Osteoblast (primary cell): Measurements from ENCODE around the gene LEFTY2. TPM values are rescaled to one million over a fixed set of nuclear protein-coding genes. Genes with fewer than 3 reads are reported as not detected.

Source experiments
- DNase-seq: peaks from one replicate; pipeline ENCODE4 v3.0.0; 2011; ENCODE audit warnings: low spot score, mixed read lengths; ENCODE audit not compliant: insufficient read length; ENCODE audit errors: missing footprints
- H2AFZ ChIP-seq: 2 replicates; pipeline ENCODE4 v1.6.0; 2011; ENCODE audit warnings: mild to moderate bottlenecking, low read length
- H3K27ac ChIP-seq: 2 replicates; pipeline ENCODE4 v1.5.1; 2011; ENCODE audit warnings: mild to moderate bottlenecking, low read depth, low read length, moderate library complexity
- H3K27me3 ChIP-seq: 2 replicates; pipeline ENCODE4 v1.6.0; 2012; ENCODE audit warnings: mild to moderate bottlenecking, control low read depth, inconsistent platforms, low read length, moderate library complexity; ENCODE audit not compliant: insufficient read depth
- H3K36me3 ChIP-seq: 2 replicates; pipeline ENCODE4 v1.5.1; 2011; ENCODE audit warnings: mild to moderate bottlenecking, low read length, control low read depth, moderate library complexity; ENCODE audit not compliant: insufficient read depth
- H3K4me1 ChIP-seq: 2 replicates; pipeline ENCODE4 v1.5.1; 2011; ENCODE audit warnings: mild to moderate bottlenecking, low read length, control low read depth, moderate library complexity; ENCODE audit not compliant: insufficient read depth
- H3K4me2 ChIP-seq: 2 replicates; pipeline ENCODE4 v1.6.0; 2011; ENCODE audit warnings: mild to moderate bottlenecking, low read length; ENCODE audit not compliant: insufficient read depth
- H3K4me3 ChIP-seq: fragments of 200-600 bp; sonication (generic); 3 replicates; pipeline ENCODE4 v1.5.1; 2012; ENCODE audit warnings: mild to moderate bottlenecking, low read length, inconsistent platforms; ENCODE audit not compliant: insufficient read depth
- H3K79me2 ChIP-seq: 2 replicates; pipeline ENCODE4 v1.6.0; 2012; ENCODE audit warnings: mild to moderate bottlenecking, low read length, control low read depth, inconsistent platforms; ENCODE audit not compliant: insufficient read depth
- H3K9me3 ChIP-seq: 2 replicates; pipeline ENCODE4 v1.5.1; 2011; ENCODE audit warnings: low read depth, low read length, control low read depth
- H4K20me1 ChIP-seq: 2 replicates; pipeline ENCODE4 v1.6.0; 2012; ENCODE audit warnings: mild to moderate bottlenecking, low read length, control low read depth; ENCODE audit not compliant: insufficient read depth
- CTCF ChIP-seq: IDR thresholded peaks from 2 replicates; pipeline ENCODE4 v1.5.1; 2011; ENCODE audit warnings: mild to moderate bottlenecking, low read depth, low read length, moderate library complexity; ENCODE audit errors: extremely low read depth
- total RNA-seq: library from RNA; depleted of rRNA; stranded (reverse); fragments of >200 nt; gene quantifications from 2 replicates; pipeline ENCODE4 v1.2.3, GENCODE V29; 2012

The LEFTY2 gene
- total RNA-seq, 1 donor, result not detected

- peak overlapping the region; percentile 86 for H3K27ac ChIP-seq
- no peak for DNase-seq
Observed at GRCh38 chr1:225923381-225923691, 17.7 kb downstream of the LEFTY2 start.

GRCh38 chr1:225921734-225922709, 19.0 kb downstream of the LEFTY2 start:
- Histone ChIP-seq H3K27me3 (no peaks in the 10 kb centered on the region), H3K4me2 (no peak overlapping the region), H2AFZ (no peak overlapping the region), H3K27ac (peak overlapping the region; percentile 12), H3K4me1 (peaks cover 17% of the 10 kb centered on the region), H4K20me1 (peaks cover 14% of the 10 kb centered on the region), H3K79me2 (peaks cover 29% of the 10 kb centered on the region), H3K4me3 (no peak overlapping the region), H3K36me3 (peaks cover 26% of the 10 kb centered on the region), H3K9me3 (no peaks in the 10 kb centered on the region)
- DNase-seq, result no peak
- no peak for TF ChIP-seq CTCF

More at GRCh38 chr1:225923381-225923691, 17.7 kb downstream of the LEFTY2 start:
- H4K20me1 ChIP-seq, result peaks cover 14% of the 10 kb centered on the region
- peak overlapping the region; percentile 96 for H3K4me2 ChIP-seq
- H3K4me3 ChIP-seq, result peak overlapping the region; percentile 99
- peaks cover 15% of the 10 kb centered on the region for H3K36me3 ChIP-seq
- no peak for TF ChIP-seq CTCF
- H2AFZ ChIP-seq, result peak overlapping the region; percentile 91
- H3K27me3 ChIP-seq, result no peaks in the 10 kb centered on the region
- H3K9me3 ChIP-seq, result no peaks in the 10 kb centered on the region
- peaks cover 29% of the 10 kb centered on the region for H3K79me2 ChIP-seq
- peaks cover 17% of the 10 kb centered on the region for H3K4me1 ChIP-seq

- no peaks in the 10 kb centered on the region for H3K9me3 ChIP-seq
- no peaks in the 10 kb centered on the region for H3K27me3 ChIP-seq
- H4K20me1 ChIP-seq, result peaks cover 14% of the 10 kb centered on the region
- H3K4me2 ChIP-seq, result no peak overlapping the region
- TF ChIP-seq CTCF, result no peak
- peak; percentile 95 for DNase-seq
- H2AFZ ChIP-seq, result no peak overlapping the region
- H3K4me1 ChIP-seq, result peaks cover 12% of the 10 kb centered on the region
- no peak overlapping the region for H3K4me3 ChIP-seq
- H3K36me3 ChIP-seq, result peaks cover 29% of the 10 kb centered on the region
- H3K79me2 ChIP-seq, result peaks cover 29% of the 10 kb centered on the region
- no peak overlapping the region for H3K27ac ChIP-seq
Observed at GRCh38 chr1:225919906-225920305, 21.1 kb downstream of the LEFTY2 start.

GRCh38 chr1:225918280-225918679, 22.7 kb downstream of the LEFTY2 start:
- peaks cover 12% of the 10 kb centered on the region for H3K4me1 ChIP-seq
- no peak for DNase-seq

More at GRCh38 chr1:225918280-225918679, 22.7 kb downstream of the LEFTY2 start:
- H4K20me1 ChIP-seq, result peaks cover 14% of the 10 kb centered on the region
- no peak overlapping the region for H3K4me2 ChIP-seq
- no peak for TF ChIP-seq CTCF
- H3K9me3 ChIP-seq, result no peaks in the 10 kb centered on the region
- no peak overlapping the region for H3K4me3 ChIP-seq
- peaks cover 22% of the 10 kb centered on the region for H3K79me2 ChIP-seq
- H3K27me3 ChIP-seq, result no peaks in the 10 kb centered on the region
- peaks cover 29% of the 10 kb centered on the region for H3K36me3 ChIP-seq
- H2AFZ ChIP-seq, result no peak overlapping the region
- no peak overlapping the region for H3K27ac ChIP-seq
